Activated T-cell treated with anti-CD3 and anti-CD28 coated beads, Interleukin-2, amount 50 U/mL, for 72 hours (primary cell): ENCODE results near the gene ERGIC1. TPM values are rescaled to one million over a fixed set of nuclear protein-coding genes. Genes with fewer than 3 reads are reported as not detected.
"Not testable (repeated sequence)": the region's sequence is repeated elsewhere in the genome, so short reads cannot be mapped to it uniquely, and the experiment has no call there.

Experiments
- ATAC-seq, 2 donors: fragments of 150-1000 bp; cut with Tn5 transposase; replicated peaks in 1 of 2; 2 replicates each; pipeline ENCODE4 v1.10.0; 2021; ENCODE audit warnings: moderate library complexity in 2 of 2, mild to moderate bottlenecking in 1 of 2
- DNase-seq, 2 donors: peaks; one replicate each; pipeline ENCODE4 v3.0.0; 2021 to 2022; ENCODE audit warnings: mixed read lengths in 1 of 2
- H3K27ac Mint-ChIP-seq: one replicate; pipeline ENCODE4 v1.8.0; 2022; ENCODE audit warnings: mild to moderate bottlenecking, moderate library complexity, mixed read lengths
- H3K27me3 Mint-ChIP-seq: one replicate; pipeline ENCODE4 v1.8.0; 2022; ENCODE audit warnings: low read depth, mixed read lengths
- H3K36me3 Mint-ChIP-seq, 2 donors: one replicate each; pipeline ENCODE4 v1.8.0; 2022; ENCODE audit warnings: mixed read lengths in 2 of 2, mild to moderate bottlenecking in 1 of 2; ENCODE audit not compliant: insufficient read depth in 2 of 2
- H3K4me1 Mint-ChIP-seq: one replicate; pipeline ENCODE4 v1.8.0; 2022; ENCODE audit warnings: low read depth, mixed read lengths
- H3K4me3 Mint-ChIP-seq, 2 donors: one replicate each; pipeline ENCODE4 v1.8.0; 2022; ENCODE audit warnings: mild to moderate bottlenecking in 2 of 2, mixed read lengths in 2 of 2, moderate library complexity in 2 of 2
- H3K9me3 Mint-ChIP-seq, 2 donors: one replicate each; pipeline ENCODE4 v1.8.0; 2022; ENCODE audit warnings: mixed read lengths in 2 of 2
- total RNA-seq, 2 donors: library from RNA; stranded (reverse); gene quantifications; one replicate each; pipeline ENCODE4 v1.2.3, GENCODE V29; 2022

Gene ERGIC1
- total RNA-seq, 2 donors from 2014 or later, result 66.3 to 69.3 TPM

- no peaks in the 10 kb centered on the region for H3K27me3 Mint-ChIP-seq
- H3K4me3 Mint-ChIP-seq, result peak overlapping the region; percentile 75 to 81
- H3K27ac Mint-ChIP-seq, result peak overlapping the region; percentile 89
- peaks cover 2 to 3% of the 10 kb centered on the region in 2 donors for H3K36me3 Mint-ChIP-seq
- ATAC-seq (peak; percentile 98), DNase-seq (peak; percentile 90 to 92)
- peaks cover 32% of the 10 kb centered on the region for H3K4me1 Mint-ChIP-seq
- H3K9me3 Mint-ChIP-seq, result peaks cover 2% of the 10 kb centered on the region in 2 donors
Measured at GRCh38 chr5:172806897-172807672, 27.0 kb upstream of the ERGIC1 start.

DNA sequence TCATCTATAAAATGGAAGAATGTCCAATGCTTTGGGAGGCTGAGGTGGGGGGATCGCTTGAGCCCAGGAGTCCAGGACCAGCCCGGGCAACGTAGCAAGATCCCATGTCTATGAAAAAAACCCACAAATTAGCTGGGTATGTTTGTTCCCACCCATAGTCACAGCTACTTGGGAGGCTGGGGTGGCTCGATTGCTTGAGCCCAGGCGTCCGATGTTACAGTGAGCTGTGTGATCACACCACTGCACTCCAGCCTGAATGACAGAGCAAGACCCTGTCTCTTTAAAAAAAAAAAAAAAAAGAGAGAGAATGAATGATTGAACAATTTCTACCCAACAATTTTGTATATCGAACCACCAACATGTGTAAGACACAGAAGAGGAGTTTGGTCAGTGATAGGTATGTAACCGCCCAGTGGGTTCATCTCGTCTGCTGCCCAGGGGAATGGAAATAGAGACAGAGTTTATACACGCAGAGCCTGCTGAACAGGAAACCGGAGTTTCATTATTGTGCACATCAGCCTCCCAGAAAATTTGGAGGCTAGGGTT, 26.2 kb upstream of the ERGIC1 start:
- DNase-seq (no peak), ATAC-seq (no peak)
- H3K36me3 Mint-ChIP-seq, result peaks cover 2 to 3% of the 10 kb centered on the region in 2 donors
- H3K4me3 Mint-ChIP-seq, result peak overlapping the region; percentile 75 to 81
- H3K4me1 Mint-ChIP-seq, result peaks cover 32% of the 10 kb centered on the region
- H3K9me3 Mint-ChIP-seq, result peaks cover 2% of the 10 kb centered on the region in 2 donors
- no peaks in the 10 kb centered on the region for H3K27me3 Mint-ChIP-seq
- peak overlapping the region; percentile 89 for H3K27ac Mint-ChIP-seq

GRCh38 chr5:172809774-172810173, 24.3 kb upstream of the ERGIC1 start:
- ATAC-seq (no peak), DNase-seq (no peak)
- Mint-ChIP-seq H3K4me1 (peaks cover 32% of the 10 kb centered on the region), H3K27ac (no peak overlapping the region), H3K9me3 (peaks cover 2% of the 10 kb centered on the region in 2 donors), H3K27me3 (no peaks in the 10 kb centered on the region), H3K36me3 (peaks cover 2 to 3% of the 10 kb centered on the region in 2 donors), H3K4me3 (no peak overlapping the region)

GRCh38 chr5:172810996-172811395, 23.1 kb upstream of the ERGIC1 start:
- not testable (repeated sequence) for H3K9me3 Mint-ChIP-seq, H3K4me3 Mint-ChIP-seq, H3K27ac Mint-ChIP-seq, ATAC-seq, H3K36me3 Mint-ChIP-seq, H3K27me3 Mint-ChIP-seq, DNase-seq
- peaks cover 29% of the 10 kb centered on the region for H3K4me1 Mint-ChIP-seq

- Mint-ChIP-seq H3K27ac (no peak overlapping the region), H3K4me3 (no peak overlapping the region), H3K9me3 (peaks cover 0 to 2% of the 10 kb centered on the region in 2 donors), H3K36me3 (no peaks in the 10 kb centered on the region), H3K4me1 (peaks cover 13% of the 10 kb centered on the region), H3K27me3 (no peaks in the 10 kb centered on the region)
- ATAC-seq (no peak), DNase-seq (no peak)
Measured at GRCh38 chr5:172815631-172816030, 18.4 kb upstream of the ERGIC1 start.

DNA sequence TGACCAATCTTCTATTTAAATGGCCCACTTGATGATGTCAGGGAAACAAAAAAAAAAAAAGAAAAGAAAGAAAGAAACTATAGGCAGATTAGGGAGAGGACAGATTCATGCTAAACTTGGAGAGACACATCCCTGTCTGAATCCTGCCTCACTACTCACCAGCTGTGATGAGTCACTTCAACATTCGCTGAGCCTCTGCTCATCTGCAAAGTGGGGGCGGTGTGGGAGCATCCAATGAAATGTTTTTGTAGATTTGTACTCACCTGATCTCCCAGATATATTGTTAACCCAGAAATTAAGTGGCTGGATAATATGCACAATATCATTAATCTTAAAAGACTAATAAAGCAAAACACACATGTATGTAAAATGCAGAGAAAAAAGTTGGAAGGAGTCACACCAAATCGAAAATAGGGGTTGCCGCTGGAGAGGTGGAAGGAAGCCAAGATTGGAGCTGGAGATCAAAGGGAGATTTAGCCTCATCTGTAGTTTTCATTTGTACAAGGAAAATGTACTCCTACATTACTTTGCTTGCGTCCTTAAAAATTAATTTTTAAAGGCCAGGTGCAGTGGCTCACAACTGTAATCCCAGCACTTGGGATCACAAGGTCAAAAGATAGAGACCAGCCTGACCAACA, 17.0 kb upstream of the ERGIC1 start:
- H3K4me1 Mint-ChIP-seq, result peaks cover 24% of the 10 kb centered on the region
- H3K4me3 Mint-ChIP-seq, result no peak overlapping the region
- DNase-seq, result no peak
- ATAC-seq, result peak; percentile 53 to 68
- H3K27ac Mint-ChIP-seq, result no peak overlapping the region
- no peaks in the 10 kb centered on the region for H3K27me3 Mint-ChIP-seq
- H3K36me3 Mint-ChIP-seq, result no peaks in the 10 kb centered on the region
- H3K9me3 Mint-ChIP-seq, result peaks cover 0 to 2% of the 10 kb centered on the region in 2 donors

- no peaks in the 10 kb centered on the region for H3K36me3 Mint-ChIP-seq
- H3K27me3 Mint-ChIP-seq, result no peaks in the 10 kb centered on the region
- DNase-seq, result no peak
- H3K4me1 Mint-ChIP-seq, result peaks cover 24% of the 10 kb centered on the region
- no peak for ATAC-seq
- no peak overlapping the region for H3K4me3 Mint-ChIP-seq
- peaks cover 0 to 2% of the 10 kb centered on the region in 2 donors for H3K9me3 Mint-ChIP-seq
- H3K27ac Mint-ChIP-seq, result no peak overlapping the region
Measured at GRCh38 chr5:172817664-172818063, 16.4 kb upstream of the ERGIC1 start.

DNA sequence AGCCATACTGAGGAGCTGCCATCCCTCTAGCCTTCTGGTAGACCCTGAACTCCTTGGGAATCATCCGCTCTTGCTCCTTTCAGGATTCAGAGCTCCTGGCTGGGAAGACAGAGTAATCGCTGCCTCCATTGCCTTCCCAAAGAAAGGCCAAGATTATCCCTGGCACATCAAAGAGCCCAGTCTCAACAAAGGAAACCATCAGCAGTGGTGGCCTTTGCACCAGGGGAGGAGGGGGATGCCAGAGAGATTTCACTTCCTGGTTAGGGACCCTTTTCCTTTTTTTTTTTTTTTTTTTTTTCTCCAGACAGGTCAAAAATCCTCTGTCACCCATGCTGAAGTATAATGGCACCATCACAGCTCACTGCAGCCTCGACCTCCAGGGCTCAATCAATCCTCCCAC, 16.0 kb upstream of the ERGIC1 start:
- H3K4me3 Mint-ChIP-seq, result no peak overlapping the region
- H3K4me1 Mint-ChIP-seq, result peaks cover 24% of the 10 kb centered on the region
- peaks cover 0 to 2% of the 10 kb centered on the region in 2 donors for H3K9me3 Mint-ChIP-seq
- H3K27me3 Mint-ChIP-seq, result no peaks in the 10 kb centered on the region
- ATAC-seq (no peak), DNase-seq (no peak)
- H3K27ac Mint-ChIP-seq, result no peak overlapping the region
- H3K36me3 Mint-ChIP-seq, result no peaks in the 10 kb centered on the region

- no peak overlapping the region for H3K27ac Mint-ChIP-seq
- H3K4me3 Mint-ChIP-seq, result no peak overlapping the region
- no peaks in the 10 kb centered on the region for H3K27me3 Mint-ChIP-seq
- H3K4me1 Mint-ChIP-seq, result peaks cover 24% of the 10 kb centered on the region
- no peak for DNase-seq
- H3K36me3 Mint-ChIP-seq, result no peaks in the 10 kb centered on the region
- ATAC-seq, result no peak
- H3K9me3 Mint-ChIP-seq, result peaks cover 0 to 2% of the 10 kb centered on the region in 2 donors
Measured at GRCh38 chr5:172819569-172819968, 14.5 kb upstream of the ERGIC1 start.

- no peak overlapping the region for H3K4me3 Mint-ChIP-seq
- ATAC-seq (peak; percentile 80 to 86), DNase-seq (peak; percentile 27 to 45)
- H3K27me3 Mint-ChIP-seq, result no peaks in the 10 kb centered on the region
- H3K4me1 Mint-ChIP-seq, result peaks cover 24% of the 10 kb centered on the region
- peaks cover 0 to 4% of the 10 kb centered on the region in 2 donors for H3K9me3 Mint-ChIP-seq
- H3K36me3 Mint-ChIP-seq, result peaks cover 3% of the 10 kb centered on the region in 2 donors
- no peak overlapping the region for H3K27ac Mint-ChIP-seq
Measured at GRCh38 chr5:172820046-172820767, 13.8 kb upstream of the ERGIC1 start.

GRCh38 chr5:172821340-172821985, 12.6 kb upstream of the ERGIC1 start:
- Mint-ChIP-seq H3K27ac (no peak overlapping the region), H3K4me3 (no peak overlapping the region), H3K27me3 (no peaks in the 10 kb centered on the region), H3K36me3 (peaks cover 12 to 15% of the 10 kb centered on the region in 2 donors), H3K9me3 (peaks cover 6 to 11% of the 10 kb centered on the region in 2 donors), H3K4me1 (peaks cover 20% of the 10 kb centered on the region)
- ATAC-seq (no peak), DNase-seq (no peak)

- Mint-ChIP-seq H3K36me3 (peaks cover 15 to 19% of the 10 kb centered on the region in 2 donors), H3K4me3 (no peak overlapping the region), H3K4me1 (peaks cover 12% of the 10 kb centered on the region), H3K9me3 (peaks cover 10 to 14% of the 10 kb centered on the region in 2 donors), H3K27me3 (no peaks in the 10 kb centered on the region), H3K27ac (no peak overlapping the region)
- no peak for ATAC-seq
- DNase-seq, result no peak
Measured at GRCh38 chr5:172823840-172824362, 10.2 kb upstream of the ERGIC1 start.
